Tibial nerve (tissue), 4 donors: Measurements from ENCODE around the gene HIRIP3.

Experiments used
- CTCF ChIP-seq, 5 experiments: fragments of 200-600 bp in 3 of 5; fragments of 450-650 bp in 2 of 5; sonication (generic) in 3 of 5; IDR thresholded peaks; one replicate each; pipeline ENCODE4 v1.5.1; 2016 to 2019; ENCODE audit warnings: antibody characterized with exemption in 5 of 5, mild to moderate bottlenecking in 3 of 5, moderate library complexity in 2 of 5
- EP300 ChIP-seq, 2 donors: sonication (generic); formaldehyde crosslinking; IDR thresholded peaks; one replicate each; pipeline ENCODE4 v1.6.1; 2017; ENCODE audit warnings: antibody characterized with exemption in 2 of 2, mild to moderate bottlenecking in 1 of 2
- POLR2A ChIP-seq, 2 donors: fragments of 450-650 bp; IDR thresholded peaks; one replicate each; pipeline ENCODE4 v1.6.1; 2017; ENCODE audit warnings: antibody characterized with exemption in 2 of 2, mild to moderate bottlenecking in 2 of 2, moderate library complexity in 2 of 2

GRCh38 chr16:30031477-30031918, 36.1 kb upstream of the HIRIP3 start:
- no peak for TF ChIP-seq POLR2A (IDR thresholded peaks at IDR 0.05)
- no peak for TF ChIP-seq CTCF (IDR thresholded peaks at IDR 0.05)
- no peak for TF ChIP-seq EP300 (IDR thresholded peaks at IDR 0.05)
